SKM-1 (cell line): ENCODE data around the gene BORCS5.
"Not testable (repeated sequence)": the region's sequence is repeated elsewhere in the genome, so short reads cannot be mapped to it uniquely, and the experiment has no call there.

Experiments
- DNase-seq: peaks from one replicate; lab custom pipeline; 2025; ENCODE audit not compliant: unreplicated experiment; lab: John Stamatoyannopoulos, UW

BORCS5 gene

DNA sequence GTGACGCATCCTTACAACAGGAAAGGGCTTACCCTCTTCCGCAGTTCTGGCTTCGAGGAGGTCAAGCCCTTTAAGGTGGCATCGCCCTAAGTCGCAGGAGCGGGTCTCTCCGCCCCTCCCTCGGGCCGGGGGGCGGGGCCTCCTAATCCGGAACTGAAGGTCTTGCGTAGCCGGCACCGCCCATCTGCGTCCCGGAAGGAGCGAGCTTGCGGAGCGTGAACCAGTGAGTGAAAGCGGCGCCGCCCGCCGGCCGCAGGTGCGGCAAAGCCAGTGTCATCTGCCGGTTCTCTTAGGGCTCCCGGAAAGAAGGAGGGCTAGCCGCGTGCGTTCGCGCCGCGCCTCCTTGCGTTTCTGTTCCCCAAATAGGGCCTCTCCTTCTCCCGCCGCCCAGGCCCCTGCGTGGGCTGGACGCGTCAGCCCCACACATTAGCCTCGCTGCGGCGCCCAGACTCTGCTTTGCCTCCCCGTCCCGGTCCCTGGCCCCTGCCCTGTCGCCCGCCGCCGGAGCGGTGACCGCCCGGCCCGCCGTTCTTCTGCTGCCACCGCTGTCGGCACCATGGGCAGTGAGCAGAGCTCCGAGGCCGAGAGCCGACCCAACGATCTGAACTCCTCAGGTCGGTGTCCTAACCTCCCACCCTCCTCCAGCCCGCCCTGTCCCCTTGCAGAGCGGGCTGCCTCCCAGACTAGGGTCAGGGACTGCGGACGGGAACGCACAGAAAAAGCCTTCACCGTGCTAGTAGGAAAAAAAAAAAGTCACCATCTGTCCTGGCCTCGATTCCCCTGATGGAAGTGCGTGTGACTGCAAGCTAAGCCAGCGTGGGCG, at the start of gene BORCS5:
TSS of gene BORCS5 (plus strand) at position 183 of the 823 bp plus-strand sequence. CDS start at position 557, 374 bp downstream.
- peak; percentile 51 for DNase-seq

- DNase-seq = not testable (repeated sequence)
Measured at GRCh38 chr12:12310695-12311094, 46.2 kb upstream of the BORCS5 start.

DNA sequence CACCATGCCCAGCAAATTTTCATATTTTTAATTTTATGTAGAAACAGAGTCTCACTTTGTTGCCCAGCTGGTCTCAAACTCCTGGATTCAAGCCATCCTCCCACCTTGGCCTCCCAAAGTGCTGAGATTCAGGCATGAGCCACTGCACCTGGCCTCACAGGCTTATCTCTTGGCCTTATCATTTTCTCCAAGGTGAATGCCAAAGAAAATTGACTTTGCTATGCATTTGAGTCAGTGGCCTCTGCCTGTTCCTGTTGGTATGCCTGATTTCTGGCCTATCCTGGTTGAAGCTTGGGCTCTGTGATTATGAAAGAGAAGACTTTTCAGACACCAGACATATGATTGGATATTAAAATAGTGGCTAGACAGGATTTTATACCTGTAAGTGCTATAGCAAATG, 41.0 kb upstream of the BORCS5 start:
- no peak for DNase-seq

DNA sequence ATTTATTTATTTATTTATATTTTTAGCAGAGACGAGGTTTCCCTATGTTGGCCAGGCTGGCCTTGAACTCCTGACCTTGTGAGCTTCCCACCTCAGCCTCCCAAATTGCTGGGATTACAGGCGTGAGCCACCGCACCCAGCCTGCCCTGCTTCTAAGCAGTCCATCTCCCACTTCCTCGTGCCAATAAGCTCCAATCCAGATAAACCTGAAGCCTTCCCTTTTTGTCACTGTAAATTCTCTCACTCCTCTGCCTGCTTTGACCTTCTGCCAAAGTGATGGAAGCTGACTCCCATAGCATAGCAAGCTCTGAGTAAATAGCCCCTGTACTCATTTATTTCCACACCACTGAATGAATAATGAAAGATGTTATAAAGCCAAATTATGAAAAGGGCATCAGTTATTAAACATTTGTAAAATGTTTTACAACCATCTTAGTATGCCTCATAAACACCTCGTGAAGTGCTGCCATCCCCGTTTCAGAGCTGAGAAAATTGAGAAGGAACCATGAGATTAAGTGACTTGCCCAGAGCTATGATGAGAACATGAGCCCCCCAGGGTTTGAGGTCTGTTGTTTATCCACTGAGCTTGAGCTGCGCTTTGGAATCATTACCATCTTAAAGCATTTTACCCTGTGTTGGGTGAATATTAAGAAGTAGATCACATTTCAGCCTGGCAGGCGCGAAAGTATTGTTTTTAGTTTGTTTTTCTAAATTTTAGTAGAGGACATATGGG, 37.3 kb upstream of the BORCS5 start:
- DNase-seq = no peak

DNA sequence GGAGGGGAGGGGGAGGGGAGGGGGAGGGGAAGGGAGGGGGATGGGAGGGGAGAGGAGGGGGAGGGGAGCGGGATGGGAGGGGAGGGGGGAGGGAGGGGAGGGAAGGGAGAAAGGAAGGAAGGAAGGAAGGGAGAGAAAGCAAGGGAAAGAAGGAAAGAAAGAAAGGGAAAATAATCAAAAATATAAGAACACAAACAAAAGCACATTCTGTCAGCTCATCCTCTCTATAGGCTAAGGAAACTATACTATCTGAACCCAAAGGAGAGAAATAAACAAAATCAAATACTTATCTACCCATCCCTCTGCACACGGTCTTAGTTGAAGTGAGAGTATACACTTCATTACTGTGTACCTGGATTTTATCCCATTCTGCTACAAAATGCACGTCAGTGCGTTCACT, 33.8 kb upstream of the BORCS5 start:
- no peak for DNase-seq

DNA sequence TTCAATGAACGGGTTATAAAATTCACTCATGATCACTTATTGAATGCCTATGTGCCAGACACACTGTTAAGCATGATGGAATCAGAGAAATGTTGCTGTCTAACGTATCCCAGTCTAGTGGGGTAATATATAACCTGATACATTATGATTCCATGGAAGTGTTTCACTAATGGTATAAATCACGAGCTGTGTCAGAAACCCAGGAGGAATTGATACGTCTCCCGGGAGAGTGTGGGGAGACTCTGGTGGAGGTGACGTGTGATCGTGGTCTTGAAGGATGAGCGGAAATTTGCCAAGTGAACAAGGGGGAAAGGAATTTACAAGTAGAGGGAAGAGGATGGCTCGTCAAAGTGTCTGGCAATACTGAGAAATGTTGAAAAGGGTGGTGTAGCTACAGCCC, 33.3 kb upstream of the BORCS5 start:
- no peak for DNase-seq

- DNase-seq = no peak
Measured at GRCh38 chr12:12326262-12326661, 30.6 kb upstream of the BORCS5 start.

- DNase-seq = no peak
Measured at GRCh38 chr12:12327802-12328201, 29.1 kb upstream of the BORCS5 start.

GRCh38 chr12:12331244-12331771, 25.6 kb upstream of the BORCS5 start:
- no peak for DNase-seq

DNA sequence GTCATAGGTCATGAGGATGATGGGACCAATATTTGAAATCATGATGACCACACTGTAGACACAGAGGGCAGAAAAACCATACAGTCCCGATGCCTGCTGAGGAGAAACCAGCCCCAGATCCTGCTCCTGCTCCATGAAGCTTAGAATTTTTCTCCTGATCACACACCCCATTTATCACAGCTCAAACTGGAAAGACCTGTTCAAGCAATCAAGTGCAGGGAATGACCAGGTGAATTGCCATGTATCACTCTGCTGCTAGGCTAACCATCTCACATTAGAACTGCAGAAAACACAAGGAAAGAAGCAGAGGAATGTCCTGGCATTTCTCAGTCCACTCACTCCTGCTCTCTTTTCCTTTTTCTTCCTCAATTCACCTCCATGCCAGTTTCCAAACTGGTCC, 25.0 kb upstream of the BORCS5 start:
- DNase-seq = no peak

DNA sequence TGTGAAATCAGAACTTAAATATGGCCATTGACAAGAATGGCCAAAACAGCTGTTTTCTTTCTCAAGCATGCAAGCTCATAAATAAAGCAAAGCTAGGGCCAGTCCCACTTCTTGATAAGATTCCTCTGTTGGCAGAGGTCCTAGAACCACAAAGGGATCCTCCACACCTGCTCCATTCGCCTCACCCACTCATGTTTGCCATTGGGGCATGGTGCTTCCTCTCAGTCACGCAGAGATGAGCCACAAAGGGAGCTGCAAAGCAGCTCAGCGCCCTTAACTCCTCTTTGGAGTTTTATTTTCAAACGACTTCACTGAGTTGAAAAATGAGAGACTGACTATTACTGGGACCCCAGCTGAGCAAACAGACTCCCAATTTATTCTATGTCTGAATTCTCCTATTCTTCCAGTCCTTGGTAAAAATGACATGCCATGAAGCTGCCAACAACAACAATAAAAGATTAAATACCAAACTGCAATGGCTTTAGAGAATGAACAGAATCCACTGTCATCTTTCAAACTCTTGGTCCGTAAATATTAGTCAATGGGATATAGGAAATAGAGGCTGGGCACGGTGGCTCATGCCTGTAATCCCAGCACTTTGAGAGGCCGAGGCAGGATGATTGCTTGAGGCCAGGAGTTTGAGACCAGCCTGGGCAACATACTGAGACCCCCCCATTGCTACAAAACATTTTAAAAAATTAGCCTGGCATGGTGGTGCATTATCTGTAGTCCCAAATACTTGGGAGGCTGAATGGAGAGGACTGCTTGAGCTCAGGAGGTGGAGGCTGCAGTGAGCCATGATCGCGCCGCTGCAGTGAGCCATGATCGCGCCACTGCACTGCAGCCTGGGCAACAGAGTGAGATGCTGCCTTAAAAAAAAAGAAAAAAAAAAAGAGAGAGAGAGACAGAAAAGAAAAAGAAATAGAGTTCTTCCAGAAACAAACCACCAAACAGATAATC, 23.2 kb upstream of the BORCS5 start:
- DNase-seq = no peak

- DNase-seq = no peak
Measured at GRCh38 chr12:12334367-12335040, 22.4 kb upstream of the BORCS5 start.

- DNase-seq = no peak
Measured at GRCh38 chr12:12336049-12336411, 20.8 kb upstream of the BORCS5 start.

- DNase-seq = no peak
Measured at GRCh38 chr12:12336511-12336910, 20.4 kb upstream of the BORCS5 start.

GRCh38 chr12:12338527-12339168, 18.2 kb upstream of the BORCS5 start:
- DNase-seq = no peak

GRCh38 chr12:12349711-12350665, 6.9 kb upstream of the BORCS5 start, which contains the start of gene MANSC1:
MANSC1 (minus strand) TSS chr12:12350242; CDS start chr12:12343314, 6,928 bp downstream.
- no peak for DNase-seq

GRCh38 chr12:12350868-12351463, 5.9 kb upstream of the BORCS5 start:
- DNase-seq = no peak

DNA sequence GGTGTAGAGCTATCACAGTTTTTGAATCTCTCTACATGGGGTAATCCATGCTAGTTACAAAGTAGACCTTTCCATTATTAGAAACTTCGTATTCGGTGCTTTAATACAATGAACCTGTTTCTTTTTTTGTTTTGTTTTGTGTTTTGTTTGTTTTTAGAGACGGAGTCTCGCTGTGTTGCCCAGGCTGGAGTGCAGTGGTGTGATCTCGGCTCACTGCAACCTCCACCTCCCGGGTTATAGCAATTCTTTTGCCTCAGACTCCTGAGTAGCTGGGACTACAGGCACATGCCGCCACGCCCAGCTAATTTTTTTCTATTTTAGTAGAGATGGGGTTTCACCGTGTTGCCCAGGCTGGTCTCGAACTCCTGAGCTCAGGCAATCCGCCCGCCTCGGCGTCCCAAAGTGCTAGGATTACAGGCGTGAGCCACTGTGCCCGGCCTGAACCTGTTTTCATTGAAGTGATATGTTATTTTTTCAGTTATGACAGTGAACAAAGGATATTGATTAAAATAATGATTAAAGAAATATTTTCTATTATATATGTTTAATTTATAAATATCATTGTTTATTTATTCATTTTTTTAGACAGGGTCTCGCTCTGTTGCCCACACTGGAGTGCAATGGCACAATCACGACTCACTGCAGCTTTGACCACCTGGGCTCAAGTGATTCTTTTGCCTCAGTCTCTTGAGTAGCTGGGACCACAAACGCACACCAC, 5.3 kb upstream of the BORCS5 start:
- DNase-seq = not testable (repeated sequence)
